HEK293 (cell line): ENCODE measurements around the gene C17orf107.

ENCODE experiments used
- CTCF ChIP-seq: fragments of 450-650 bp; formaldehyde crosslinking; IDR thresholded peaks from 2 replicates; pipeline ENCODE4 v1.5.1; 2016; ENCODE audit warnings: missing biosample characterization, missing genetic modification characterization
- ZNF544 ChIP-seq: fragments of 450-650 bp; formaldehyde crosslinking; IDR thresholded peaks from 2 replicates; pipeline ENCODE4 v1.5.0; 2017; ENCODE audit warnings: missing biosample characterization, missing genetic modification characterization

GRCh38 chr17:4858882-4859260 is 40.5 kb upstream of the C17orf107 start:
- TF ChIP-seq ZNF544 (tag by site-specific recombination), result no peak
- TF ChIP-seq CTCF (tag by site-specific recombination), result no peak
